Activated T-cell treated with anti-CD3 and anti-CD28 coated beads for 24 hours (primary cell): ENCODE data around the gene ATP1A3.

ENCODE experiments used
- DNase-seq: peaks from one replicate; pipeline ENCODE4 v3.0.0-alpha.2; 2020; ENCODE audit warnings: low read depth

ATP1A3 gene

DNA sequence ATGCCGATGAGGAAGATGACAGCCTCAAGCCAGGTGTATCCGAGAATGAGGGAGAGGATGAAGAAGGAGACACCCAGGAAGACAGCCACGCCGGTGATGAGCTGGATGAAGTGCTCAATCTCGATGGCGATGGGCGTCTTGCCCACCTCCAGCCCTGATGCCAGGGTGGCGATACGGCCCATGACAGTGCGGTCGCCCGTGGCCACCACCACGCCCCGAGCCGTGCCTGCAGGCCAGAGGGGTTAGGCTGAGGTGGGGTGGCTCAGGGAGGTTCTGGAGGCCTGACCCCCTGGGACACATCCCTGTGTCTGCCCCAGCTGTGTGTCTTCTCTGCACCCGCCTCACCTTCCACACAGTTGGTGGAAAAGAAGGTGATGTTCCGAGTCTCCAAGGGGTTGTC lies 9.1 kb downstream of the ATP1A3 start:
- DNase-seq = no peak

DNA sequence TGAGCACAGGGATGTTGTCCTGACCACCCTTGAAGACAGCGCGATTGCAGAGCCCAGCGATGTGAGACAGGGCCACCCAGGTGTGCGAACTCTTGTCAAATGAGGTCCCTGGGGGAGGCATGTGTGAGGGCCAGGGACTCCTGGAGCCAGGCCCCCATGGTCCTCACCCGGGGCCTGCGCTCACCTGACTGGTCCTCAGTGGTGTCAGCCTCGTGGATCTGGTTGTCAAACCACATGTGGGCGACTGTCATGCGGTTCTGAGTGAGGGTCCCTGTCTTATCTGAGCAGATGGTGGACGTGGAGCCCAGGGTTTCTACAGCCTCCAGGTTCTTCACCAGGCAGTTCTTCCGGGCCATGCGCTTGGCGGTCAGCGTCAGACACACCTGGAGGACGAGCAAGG lies 12.3 kb downstream of the ATP1A3 start:
- DNase-seq = no peak

DNA sequence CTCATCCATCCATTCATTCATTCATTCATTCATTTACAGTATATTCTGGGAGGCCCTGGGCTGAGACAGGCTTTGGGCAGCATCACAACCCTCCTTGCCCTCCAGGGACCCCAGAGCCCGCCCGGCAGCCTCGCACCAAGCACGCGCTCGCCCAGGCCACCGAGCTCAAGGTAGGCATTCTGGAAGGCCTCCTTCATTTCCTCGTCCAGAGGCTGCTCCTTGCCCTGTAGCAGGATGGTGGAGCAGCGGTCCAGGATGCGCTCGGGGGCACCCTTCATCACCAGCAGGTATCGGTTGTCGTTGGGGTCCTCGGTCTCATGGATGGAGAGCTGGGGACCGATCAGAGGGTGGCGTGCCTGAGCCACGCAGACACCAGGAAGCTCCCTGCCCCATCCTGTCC lies 15.6 kb downstream of the ATP1A3 start:
- DNase-seq = no peak

DNA sequence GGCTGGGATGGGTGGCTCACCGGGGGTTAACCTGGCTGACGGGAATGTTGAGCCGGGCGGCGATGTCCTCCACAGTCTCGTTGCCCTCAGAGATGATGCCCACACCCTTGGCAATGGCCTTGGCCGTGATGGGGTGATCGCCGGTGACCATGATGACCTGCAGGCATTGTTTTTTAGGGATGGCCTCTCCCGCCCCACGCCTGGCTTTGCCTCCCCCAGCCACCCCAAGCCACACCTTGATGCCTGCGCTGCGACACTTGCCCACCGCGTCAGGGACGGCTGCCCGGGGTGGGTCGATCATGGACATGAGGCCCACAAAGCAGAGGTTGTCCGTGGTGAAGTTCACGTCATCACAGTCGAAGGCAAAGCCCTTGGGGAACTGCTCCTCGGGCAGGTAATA lies 16.1 kb downstream of the ATP1A3 start:
- DNase-seq = no peak

DNA sequence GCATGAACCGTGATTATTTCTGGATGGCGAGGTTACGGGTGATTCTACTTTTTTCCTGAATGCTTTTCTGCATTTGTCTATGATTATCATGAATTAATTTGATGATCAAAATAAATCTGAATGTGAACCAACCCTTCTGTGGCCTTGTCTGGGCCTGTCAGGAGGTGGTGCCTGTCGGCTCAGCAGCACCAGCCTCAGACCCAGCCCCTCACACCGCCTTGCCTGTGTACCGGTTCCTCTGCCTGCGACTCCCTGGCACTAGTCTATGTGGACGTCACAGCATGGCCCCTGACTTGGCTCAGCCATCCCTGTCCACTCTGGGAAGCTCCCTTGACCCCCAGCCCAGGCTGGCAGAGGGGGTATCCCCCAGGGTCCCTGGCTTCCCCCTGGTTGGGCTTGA lies 19.4 kb downstream of the ATP1A3 start:
- no peak for DNase-seq

DNA sequence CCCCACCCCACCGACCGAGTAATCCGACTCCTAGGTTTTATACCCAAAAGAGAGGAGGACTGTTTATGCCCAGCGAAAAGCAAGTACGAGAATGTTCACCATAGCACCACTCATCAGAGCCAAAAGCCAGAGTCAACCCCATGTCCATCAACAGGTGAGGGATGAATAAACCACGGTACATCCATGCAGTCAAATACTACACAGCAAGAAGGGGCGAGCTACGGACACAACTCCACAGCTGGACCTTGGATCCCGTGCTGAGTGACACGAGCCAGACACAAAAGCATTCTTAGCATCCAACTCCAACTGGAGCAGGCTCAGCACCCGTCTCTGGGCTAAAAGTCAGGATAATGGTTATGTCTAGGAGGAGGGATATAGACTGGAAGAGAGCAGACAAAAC lies 22.7 kb downstream of the ATP1A3 start:
- DNase-seq = no peak

DNA sequence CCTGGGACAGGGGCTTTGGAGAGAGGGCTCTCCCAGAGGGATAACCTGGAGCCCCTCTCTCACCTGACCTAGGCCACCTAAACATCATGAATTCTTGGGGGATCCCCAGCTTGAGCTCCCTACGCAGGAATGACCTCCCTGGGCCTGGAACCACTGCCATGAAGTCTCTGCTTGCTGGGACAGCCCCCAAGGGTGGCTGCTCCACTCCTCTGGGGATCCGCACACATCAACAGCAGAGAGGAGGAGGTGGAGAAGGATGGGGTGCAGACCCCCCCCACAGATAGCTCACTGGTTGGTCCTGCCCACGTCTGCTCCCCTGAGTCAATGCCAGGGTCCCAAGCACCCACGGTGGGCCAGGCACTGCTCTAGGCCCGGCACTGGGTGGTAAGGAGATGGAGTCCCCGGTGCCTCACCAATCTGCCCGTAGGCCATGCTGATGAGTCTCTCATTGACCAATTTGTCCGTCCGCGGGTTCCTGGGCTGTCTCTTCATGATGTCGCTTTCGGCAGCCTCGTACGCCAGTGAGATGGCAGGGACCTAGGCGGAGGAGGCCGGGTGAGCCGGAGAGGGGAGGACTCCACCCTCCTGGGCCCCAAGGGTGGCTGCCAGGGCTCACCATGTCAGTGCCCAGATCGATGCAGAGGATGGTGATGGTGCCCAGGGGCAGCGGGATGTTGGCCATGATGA lies 24.1 kb downstream of the ATP1A3 start:
- no peak for DNase-seq

DNA sequence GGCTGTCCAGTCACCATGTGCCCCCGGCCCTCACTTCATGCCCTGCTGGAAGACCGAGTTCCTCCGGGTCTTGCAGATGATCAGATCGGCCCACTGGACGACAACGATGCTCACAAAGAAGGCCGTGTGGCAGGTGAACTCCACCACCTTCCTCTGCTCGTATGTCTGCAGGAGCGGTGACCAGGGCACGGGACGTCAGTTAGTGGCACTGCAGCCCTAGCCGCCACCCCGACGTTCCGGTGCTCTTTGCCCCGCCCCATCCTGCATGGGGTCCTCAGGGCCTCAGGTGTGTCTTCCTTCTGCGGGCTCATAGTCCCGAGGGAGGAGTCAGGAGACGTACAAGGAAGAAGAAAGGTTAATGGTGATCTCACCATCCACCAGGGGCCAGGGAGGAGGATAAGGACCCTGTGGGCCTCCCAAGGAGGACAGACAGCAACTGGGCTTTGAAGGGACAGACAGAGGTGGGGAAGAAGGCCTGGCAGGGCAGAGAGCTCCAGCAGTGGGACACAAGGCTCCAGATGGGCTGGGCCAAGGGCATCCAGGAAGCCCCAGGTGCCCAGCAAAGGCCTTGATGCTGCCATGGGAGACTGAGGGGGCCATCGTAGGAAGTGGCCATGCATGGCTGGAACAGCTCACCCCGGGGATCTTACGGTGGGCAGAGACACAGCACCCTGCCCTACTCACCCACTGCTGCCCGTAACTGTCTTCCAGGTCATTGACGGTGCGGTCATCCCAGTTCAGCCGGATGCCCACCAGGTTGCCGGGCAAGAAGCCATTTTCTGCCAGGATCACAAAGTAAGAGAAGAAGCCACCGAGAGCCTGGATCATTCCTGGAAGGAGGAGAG lies 25.1 kb downstream of the ATP1A3 start:
- DNase-seq = no peak

DNA sequence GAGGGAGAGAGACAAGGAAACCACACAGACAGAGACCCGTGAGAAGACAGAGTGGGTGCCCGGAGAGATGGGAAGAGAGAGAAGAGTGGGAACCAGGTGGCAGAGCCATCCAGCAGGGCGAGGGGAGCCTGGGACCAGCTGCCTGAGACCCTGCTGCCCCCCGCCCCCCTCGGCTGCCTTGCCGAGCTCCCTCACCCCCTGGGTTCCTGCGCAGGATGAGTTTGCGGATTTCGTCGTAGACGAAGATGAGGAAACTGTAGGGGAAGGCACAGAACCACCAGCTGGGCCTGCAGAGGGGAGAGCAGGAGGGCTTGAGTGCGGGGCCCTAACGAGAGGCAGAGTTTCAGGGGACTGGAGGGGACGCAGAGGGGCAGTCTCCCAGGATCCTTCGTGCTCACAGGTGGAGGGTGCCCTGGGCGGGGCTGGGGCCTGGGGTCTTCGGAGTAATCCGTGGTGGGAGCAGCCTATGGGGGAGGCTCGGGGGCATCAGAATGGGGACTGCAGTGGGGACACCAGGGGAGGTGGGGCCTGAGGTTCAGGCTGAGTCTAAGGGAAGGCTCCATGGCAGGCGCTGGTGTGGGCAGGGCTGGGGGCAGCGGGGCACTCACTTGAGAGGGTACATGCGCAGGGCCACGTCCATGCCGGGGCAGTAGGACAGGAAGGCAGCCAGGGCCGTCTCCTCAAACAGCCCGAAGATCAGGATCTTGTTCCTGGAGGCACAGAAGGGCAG lies 26.8 kb downstream of the ATP1A3 start:
- no peak for DNase-seq

DNA sequence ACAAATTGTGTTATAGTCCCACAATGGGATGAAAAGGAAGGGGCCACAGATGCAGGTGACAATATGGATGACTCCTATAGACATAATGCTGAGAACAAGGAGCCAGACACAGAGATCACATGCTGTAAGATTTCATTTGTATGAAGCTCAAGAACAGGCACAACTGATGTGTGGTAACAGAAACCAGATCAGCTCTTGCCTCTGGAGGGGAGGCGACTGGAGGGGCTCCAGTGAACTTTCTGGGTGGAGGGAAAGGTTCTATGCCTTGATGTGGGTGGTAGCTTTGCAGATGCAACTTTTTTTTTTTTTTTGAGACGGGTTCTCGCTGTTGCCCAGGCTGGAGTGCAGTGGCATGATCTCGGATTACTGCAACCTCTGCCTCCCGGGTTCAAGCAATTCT lies 28.9 kb downstream of the ATP1A3 start:
- no peak for DNase-seq

DNA sequence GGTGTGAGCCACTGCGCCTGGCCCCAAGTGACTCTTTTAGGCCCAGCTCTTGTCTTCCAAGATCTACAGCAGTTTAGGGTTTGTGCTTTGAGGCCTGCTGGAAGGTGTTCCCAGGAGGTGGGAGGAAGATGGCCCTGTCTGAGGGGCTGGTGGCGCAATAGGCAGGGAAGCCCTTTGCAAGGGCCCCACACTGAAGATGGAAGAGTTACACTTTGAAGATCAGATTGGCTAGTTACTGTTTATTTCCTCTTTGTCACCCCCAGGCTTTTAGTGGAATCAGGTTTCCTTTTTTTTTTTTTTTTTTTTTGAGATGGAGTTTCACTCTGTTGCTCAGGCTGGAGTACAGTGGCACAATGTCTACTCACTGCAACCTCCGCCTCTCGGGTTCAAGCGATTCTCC lies 33.1 kb downstream of the ATP1A3 start:
- no peak for DNase-seq

DNA sequence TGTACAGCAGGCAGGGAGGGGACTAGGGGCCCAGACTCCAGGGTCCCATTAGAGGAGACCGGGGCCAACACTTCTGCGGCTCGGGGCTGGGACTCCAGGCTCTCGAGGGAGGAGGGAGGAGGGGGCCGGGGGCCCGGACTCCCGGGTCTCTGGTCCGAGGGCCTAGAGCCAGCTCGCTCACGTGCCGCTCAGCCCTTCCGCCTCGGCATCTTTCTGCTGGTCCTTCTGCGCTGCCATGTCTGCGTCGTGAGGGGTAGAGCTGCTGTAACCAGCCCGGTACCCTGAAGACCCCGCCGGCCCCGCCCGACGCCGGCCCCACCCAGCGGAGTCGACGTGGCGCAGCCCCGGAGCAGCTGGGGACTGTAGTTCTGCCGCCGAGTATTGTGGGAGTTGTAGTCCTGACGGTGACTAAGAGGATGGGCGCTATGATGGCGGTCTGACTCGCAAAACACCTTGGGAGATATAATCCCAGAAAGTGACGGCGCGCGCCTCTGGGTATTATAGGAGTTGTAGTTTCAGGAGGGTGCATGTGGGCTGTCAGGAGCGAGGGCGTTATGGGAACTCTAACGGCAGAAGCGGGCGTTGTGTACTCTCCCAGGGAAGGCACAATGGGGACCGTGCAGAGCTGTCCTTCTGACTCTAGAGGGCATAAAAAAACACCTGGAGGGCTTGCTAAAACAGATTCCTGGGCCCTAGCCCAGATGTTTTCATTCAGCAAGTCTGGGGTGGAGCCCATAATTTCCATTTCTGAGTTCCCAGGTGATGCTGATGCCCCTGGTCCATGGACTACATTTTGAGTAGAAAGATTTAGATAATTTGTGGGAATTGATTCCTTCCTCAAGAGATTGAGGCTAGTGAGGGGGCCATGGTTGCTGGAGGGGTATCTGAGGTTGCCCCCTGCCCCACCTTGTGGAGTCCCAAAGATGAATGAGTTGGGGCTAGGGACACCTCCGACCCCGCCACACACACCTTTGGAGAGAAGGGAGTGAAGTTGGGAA lies 34.7 kb downstream of the ATP1A3 start, which contains the start of gene RABAC1:
TSS of gene RABAC1 (minus strand) at position 266 of the 998 bp plus-strand sequence. CDS start at position 237, 29 bp downstream.
- peak; percentile 85 for DNase-seq

DNA sequence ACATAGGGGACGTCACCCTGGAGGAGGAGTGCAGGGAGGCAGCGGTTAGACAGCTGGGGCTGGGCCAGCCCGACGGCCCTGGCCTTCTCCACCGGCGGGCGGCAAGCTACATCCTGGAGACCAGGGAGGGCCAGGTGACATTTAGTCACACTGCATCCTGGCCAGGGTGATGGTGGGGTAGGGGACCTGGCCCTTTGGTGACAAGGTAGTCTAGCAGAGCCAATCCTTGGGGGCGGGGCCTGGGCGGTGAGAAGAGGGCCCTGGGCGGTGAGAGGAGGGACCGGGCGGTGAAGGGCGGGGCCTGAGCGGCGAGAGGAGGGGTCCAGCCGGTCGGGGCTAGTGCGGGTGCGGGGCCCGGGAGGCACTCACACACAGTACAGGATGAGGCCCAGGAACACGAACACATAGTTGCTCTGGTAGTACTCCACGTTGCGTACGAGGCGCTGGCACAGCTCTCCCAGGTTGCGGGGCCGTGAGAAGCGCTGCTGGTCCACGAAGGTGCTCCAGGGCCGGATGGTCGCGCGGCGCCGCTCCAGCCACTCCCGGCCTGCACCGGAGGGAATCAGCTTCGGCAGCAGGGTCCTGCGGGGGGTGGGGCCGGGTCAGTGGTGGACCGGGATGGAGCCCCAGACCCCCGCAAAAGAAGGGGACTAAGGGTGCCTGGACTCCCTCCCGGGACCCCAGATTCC lies 35.5 kb downstream of the ATP1A3 start:
- DNase-seq = peak; percentile 75

DNA sequence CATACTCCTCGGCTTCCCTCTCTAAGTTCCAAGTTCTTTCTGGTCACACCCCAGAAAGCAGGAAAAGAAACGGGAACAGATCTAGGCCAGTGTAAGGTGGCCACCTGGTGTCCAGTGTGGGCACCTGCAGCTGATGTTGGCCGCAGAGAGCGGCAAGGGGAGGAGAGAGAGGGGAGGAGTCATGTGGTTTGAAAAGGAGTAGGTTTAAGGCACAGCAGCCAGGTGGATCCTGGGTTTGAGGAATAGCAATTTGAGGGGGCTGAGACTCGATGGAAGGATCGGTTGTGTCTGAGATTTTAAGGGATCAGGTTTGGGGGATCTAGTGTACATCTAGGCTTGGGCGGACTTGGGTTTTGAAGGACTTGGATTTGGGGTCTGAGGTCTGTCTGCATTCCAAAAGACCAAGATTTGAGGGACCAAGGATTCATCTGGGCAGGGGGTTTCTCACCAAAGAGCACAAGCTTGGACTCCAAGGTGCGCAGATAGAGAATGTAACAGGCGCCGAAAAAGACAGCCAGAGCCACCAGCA lies 36.1 kb downstream of the ATP1A3 start:
- no peak for DNase-seq

DNA sequence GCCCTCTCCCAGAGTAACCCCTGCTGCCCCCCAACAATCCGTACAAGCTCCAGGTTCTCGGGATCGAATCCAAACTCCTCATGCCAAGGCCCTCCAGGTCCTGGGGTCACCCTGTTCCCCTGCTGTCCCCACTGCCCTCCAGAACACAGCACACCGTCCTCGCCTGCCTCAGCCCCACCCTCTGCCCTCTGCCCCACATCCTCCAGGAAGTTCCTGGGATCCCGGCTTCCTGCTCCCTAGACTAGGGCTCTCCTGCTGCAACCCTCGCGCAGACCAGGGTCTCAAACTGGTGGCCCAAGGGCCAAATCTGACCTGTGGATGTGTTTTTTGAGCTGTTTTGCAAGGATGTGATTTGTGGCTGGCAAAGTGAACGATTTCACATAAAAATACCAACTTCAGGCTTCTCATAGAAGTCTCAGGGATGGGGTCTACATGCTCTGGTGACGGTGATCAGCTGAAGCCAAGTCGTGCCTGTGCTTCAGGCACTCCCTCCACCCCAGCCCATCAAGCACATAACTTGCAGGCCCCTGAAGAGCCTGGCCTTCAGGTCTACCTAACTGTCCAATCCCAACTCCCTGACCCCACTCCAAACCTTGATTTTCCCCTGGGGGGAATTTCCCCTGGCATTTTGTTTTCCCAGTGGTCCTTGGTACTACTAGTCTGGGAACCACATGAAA lies 36.7 kb downstream of the ATP1A3 start:
- no peak for DNase-seq

DNA sequence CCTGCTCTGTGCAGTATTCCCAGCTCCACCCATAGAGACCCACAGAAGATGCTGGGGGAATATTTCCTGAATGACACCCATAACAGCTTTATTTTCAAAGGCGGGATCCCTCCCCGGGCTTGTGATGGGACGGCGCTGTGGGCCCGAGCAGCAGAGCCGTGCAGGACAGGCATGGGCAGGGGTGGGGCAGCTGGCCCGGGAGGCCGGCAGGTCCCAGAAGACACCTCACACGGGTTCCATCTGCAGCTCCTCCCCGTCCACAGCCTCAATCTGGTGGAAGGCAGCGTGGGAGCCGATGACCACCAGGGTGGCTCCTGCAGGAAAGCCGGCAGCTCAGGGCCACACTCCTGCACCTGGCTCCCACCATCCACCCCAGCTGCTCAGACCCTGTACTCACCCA lies 37.4 kb downstream of the ATP1A3 start:
- DNase-seq = no peak

DNA sequence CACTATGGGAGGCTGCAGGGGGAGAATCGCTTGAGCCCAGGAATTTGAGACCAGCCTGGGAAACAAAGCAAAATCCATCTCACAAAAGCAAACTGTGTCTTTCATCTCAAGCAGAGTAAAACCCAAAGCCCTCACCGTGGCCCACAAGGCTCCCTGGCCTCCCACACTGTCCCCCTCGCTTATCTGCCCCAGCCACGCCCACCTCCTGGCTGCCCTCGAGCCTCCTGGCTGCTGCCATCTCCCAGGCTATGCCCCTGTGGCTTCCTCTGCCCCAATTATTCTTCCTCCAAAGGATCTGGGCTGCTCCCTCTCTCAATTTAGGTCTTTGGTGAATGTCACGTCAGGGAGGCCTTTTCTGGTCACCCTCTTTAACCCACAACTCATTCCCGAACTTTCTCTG lies 38.5 kb downstream of the ATP1A3 start:
- DNase-seq = no peak

DNA sequence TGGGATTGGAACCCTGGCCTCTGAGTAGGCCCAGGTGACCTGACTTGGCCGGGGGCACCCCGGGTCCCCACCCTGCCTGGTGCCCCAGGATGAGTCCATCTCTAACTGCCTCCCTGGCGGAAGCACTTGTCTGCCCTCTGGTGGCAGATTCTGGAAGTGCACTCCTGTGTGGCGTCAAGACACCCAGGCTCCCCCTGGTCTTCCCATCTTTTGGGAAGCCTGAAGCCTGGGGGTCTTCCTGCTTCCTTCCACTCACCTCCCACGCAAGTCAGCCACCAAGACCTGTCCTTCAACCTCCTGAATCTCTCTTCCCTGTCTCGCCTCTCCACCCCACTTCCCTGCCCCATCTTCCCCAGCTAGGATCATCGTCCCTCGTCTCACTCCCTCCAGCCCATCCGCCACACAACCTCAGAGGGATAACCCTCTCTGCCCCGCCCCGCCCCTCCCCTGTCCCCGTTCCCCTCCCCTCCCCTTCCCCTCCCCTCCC lies 42.3 kb downstream of the ATP1A3 start:
- DNase-seq = peak; percentile 82

DNA sequence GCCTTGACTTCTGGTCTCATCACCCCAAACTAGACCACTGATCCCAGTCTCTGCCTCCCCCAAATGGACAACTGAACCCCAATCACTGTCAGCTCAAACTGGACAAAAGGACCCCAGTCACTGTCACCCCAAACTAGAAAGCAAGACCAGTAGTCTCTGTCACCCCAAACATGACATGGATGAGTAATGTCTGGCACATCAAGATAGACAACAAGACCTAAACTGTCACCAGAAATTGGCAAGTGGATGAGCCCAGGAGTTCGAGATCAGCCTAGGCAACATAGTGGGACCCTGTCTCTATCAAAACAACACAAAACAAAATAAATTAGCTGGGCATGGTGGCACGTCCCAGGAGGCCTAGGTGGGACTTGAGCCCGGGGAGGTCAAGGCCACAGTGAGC lies 46.9 kb downstream of the ATP1A3 start:
- DNase-seq = no peak
